ENCODE results near the gene SERTAD4. TPM values are rescaled to one million over a fixed set of nuclear protein-coding genes. Genes with fewer than 3 reads are reported as not detected.

Gene SERTAD4
- total RNA-seq, 1 experiment from 2014 or later: 0.20 TPM

DNA sequence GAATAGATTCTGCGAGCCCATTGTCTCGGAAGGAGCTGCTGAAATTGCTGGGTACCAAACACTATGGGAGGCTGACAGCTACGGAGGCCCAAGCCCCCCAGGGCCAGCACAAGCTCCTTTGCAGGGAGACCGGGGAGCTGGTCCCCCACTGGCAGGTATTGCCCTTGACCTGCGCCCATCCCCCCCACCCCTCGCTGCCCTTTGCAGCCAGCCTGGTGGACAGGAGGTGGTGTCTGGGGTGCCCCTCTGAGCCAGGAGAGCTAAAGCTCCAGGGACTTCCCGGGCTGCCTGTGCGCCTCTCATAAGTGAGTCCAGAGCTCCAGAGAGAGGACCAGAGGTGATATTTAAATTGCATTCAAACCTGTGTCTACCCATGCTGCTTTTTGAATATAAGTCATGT is 5.4 kb downstream of the SERTAD4 start:
- Histone ChIP-seq H3K36me3 (no peaks in the 10 kb centered on the region), H3K9me3 (replicated peaks) (no peaks in the 10 kb centered on the region), H3K4me1 (peaks cover 10% of the 10 kb centered on the region), H3K27me3 (peaks cover 25% of the 10 kb centered on the region), H3K27ac (no peak overlapping the region), H3K4me3 (no peak overlapping the region)
- DNase-seq: no peak

DNA sequence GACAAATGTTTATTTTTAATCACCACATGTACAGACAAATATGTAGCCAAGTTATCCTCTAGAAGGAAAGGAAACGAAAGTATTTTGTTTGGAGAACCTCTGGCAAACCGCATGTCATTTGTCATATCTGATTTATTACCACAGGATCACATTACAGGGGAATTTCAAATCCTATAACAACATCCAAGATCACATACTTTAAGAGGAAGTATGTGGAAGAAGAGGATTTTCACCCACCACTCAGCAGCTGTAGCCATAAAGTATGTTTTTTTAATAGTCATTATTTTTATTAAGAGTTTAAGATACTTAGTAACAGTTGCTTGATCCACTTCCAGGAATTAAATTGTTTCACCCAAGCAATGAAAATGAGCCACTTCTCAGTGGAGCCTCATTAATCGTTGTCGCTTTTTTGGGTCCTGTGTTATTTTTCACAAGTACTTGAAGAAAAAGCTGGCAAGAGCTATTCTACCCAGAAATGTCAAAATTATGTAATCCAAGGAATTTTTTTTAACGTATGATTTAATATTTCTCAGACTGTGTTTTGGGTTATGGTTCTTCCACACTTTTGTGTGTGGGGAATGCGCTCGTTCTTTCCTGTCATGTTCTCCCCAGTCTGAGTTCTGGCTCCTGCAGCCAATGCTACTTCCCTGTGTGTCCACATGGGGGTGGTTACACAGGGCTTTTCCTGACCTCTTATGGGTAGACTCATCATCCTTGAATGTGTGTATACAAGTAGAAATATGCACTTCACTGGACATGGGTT is 6.9 kb downstream of the SERTAD4 start:
- Histone ChIP-seq H3K27me3 (peaks cover 10% of the 10 kb centered on the region), H3K9me3 (replicated peaks) (no peaks in the 10 kb centered on the region), H3K36me3 (no peaks in the 10 kb centered on the region), H3K4me3 (no peak overlapping the region), H3K4me1 (peaks cover 8% of the 10 kb centered on the region), H3K27ac (no peak overlapping the region)
- peak; percentile 36 to 49 for DNase-seq

DNA sequence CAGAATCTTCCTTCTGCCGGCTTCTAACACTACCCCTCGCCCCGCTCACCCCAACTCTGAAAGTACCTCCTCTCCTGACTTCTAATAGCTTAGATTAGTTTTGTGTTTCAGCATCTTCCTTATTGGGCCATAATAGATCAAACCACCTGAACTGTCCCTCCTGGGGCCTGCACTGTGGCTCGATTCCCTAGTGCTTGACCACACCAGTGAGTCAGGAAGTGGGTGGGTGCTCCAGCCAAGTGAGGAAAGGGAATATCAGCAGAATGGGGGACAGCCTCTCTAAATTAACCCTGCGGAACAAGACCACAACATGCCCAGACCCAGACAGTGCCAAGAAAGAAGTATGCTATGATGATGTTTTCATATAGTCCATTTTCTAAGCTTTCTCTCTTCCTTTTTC is 8.5 kb downstream of the SERTAD4 start:
- Histone ChIP-seq H3K4me3 (no peak overlapping the region), H3K36me3 (no peaks in the 10 kb centered on the region), H3K4me1 (peaks cover 8% of the 10 kb centered on the region), H3K27ac (no peak overlapping the region), H3K9me3 (replicated peaks) (no peaks in the 10 kb centered on the region), H3K27me3 (peaks cover 6% of the 10 kb centered on the region)
- DNase-seq: no peak

DNA sequence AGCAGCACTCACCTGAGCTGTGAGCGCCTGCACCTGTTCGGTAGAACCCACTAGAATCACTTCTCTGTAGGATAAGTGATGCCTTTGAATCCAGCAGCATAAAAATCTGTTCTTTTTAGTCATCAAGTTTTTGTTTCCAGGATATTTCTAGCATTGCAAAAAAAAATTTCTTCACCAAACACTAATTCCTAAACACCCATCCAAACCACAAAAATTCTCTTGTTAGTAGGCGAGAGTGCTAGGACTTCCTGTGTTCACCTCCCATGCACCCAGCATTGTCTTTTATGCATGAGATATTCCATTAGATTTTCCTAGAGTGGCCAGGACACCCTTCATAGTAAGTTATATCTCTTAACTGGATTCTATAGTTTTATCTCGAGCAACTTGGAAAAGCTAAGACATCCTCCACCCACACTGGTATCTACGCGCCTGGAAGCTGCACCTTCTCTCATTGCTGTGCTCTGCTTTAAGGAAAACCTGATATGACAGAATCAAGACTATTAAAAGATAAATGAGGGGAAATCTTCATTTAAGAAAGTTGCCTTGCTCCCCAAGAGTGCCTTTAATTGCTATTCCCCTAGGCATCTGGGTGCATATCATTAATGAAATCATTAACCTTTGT is 12.3 kb downstream of the SERTAD4 start:
- no peaks in the 10 kb centered on the region for H3K36me3 ChIP-seq
- H3K4me3 ChIP-seq: no peak overlapping the region
- H3K4me1 ChIP-seq: no peaks in the 10 kb centered on the region
- 0 out of 2 replicates have a peak, but pooled peaks cover 2% of the 10 kb centered on the region for H3K9me3 ChIP-seq (replicated peaks)
- no peak for DNase-seq
- no peak overlapping the region for H3K27ac ChIP-seq
- H3K27me3 ChIP-seq: peaks cover 6% of the 10 kb centered on the region

DNA sequence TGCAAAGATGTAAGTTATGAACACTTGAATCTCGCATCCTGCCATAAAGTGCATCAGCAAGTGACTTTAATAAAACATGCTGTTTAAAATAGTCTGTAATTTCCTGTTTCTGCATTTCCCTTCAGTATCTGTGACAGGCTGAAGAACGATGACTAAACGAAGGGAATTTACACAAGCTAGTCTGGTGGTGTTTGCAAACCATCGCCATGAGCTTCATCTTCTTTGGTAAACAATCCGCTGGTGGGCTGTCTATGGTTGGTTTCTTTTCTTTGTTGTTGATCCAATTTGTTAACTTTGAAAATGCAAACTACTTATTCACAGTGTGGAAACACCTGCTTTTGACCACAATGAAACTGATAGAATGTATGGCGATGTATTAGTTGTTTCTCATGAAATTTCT is 13.9 kb downstream of the SERTAD4 start:
- Histone ChIP-seq H3K27me3 (peaks cover 7% of the 10 kb centered on the region), H3K9me3 (replicated peaks) (0 out of 2 replicates have a peak, but pooled peaks cover 2% of the 10 kb centered on the region), H3K27ac (no peak overlapping the region), H3K4me1 (no peaks in the 10 kb centered on the region), H3K36me3 (no peaks in the 10 kb centered on the region), H3K4me3 (no peak overlapping the region)
- DNase-seq: no peak

DNA sequence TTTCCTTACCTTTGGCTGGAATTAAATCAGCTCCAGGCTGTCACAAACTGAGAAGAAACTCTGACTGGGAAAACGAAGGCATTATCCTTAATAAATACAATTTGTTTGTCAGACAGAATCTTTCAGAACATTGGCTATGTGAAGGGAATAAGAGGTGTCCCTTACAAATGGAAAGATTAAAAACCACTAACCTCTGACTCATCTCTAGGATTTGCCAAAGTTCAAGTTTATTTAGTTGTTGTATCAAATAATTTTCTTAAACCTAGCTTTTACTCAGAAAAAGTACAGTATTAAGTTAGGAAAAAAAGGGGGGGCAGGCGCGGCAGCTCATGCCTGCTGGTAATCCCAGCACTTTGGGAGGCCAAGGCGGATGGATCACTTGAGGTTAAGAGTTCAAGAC is 15.7 kb downstream of the SERTAD4 start:
- Histone ChIP-seq H3K27me3 (peaks cover 7% of the 10 kb centered on the region), H3K27ac (no peak overlapping the region), H3K4me3 (no peak overlapping the region), H3K36me3 (no peaks in the 10 kb centered on the region), H3K9me3 (replicated peaks) (0 out of 2 replicates have a peak, but pooled peaks cover 2% of the 10 kb centered on the region), H3K4me1 (no peaks in the 10 kb centered on the region)
- DNase-seq: no peak

DNA sequence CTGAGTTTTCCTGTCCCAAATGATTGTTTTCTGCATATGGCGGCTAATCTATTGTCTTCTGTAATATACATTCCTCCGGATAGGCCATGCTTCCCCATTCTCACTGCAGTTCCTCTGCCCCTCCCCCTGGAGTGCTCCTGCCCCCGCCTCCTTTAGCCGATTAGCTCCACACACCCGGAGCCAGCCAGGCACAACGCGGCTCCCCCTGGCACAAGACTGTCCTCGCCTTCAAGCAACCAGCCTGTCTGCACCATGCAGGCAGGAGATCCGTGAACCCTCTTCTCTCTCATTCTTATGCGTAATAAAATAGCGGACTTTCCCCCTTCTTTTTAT is 18.0 kb downstream of the SERTAD4 start:
- Histone ChIP-seq H3K27ac (no peak overlapping the region), H3K27me3 (peaks cover 6% of the 10 kb centered on the region), H3K4me1 (no peaks in the 10 kb centered on the region), H3K9me3 (replicated peaks) (0 out of 2 replicates have a peak, but pooled peaks cover 2% of the 10 kb centered on the region), H3K4me3 (no peak overlapping the region), H3K36me3 (no peaks in the 10 kb centered on the region)
- no peak for DNase-seq

DNA sequence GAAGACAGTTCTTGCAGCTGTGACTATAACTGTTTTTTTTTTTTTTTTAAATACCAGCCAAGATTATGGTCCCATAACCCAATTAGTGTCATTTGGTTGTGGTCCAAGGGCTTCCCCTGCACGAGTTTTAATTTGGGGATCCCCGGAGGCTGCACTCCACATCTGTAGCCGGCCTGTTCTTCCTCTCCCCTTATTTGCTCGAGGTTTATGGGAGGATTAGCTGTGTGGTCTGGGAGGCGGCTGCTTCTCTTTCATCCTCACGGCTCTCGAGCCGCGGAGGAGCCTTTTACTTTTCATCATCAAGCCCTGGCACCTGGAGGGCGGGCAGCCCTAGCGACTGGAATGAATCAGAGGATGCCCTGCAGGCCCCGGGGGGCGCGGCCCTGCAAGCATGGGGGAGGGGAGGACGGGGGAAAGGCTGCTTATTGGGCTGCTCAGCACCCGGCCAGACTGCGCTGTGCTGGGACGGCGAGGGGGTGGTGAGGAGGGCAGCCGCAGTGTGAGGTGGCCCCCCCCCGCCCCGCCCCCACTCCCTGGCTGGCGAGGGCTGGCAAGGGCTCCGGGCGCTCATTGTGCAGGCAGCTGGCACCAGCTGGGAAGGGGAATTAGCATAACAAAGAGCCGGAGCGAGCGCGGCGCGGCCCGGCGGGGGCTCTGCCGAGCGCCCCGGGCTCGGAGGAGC is 18.5 kb downstream of the SERTAD4 start:
- Histone ChIP-seq H3K27me3 (peaks cover 3% of the 10 kb centered on the region), H3K36me3 (no peaks in the 10 kb centered on the region), H3K4me3 (peak overlapping the region; percentile 18; the same call in 1 of the 2 replicates), H3K9me3 (replicated peaks) (0 out of 2 replicates have a peak, but pooled peaks cover 2% of the 10 kb centered on the region), H3K27ac (no peak overlapping the region), H3K4me1 (no peaks in the 10 kb centered on the region)
- DNase-seq: peak in 1 of 2 experiments; percentile 45

DNA sequence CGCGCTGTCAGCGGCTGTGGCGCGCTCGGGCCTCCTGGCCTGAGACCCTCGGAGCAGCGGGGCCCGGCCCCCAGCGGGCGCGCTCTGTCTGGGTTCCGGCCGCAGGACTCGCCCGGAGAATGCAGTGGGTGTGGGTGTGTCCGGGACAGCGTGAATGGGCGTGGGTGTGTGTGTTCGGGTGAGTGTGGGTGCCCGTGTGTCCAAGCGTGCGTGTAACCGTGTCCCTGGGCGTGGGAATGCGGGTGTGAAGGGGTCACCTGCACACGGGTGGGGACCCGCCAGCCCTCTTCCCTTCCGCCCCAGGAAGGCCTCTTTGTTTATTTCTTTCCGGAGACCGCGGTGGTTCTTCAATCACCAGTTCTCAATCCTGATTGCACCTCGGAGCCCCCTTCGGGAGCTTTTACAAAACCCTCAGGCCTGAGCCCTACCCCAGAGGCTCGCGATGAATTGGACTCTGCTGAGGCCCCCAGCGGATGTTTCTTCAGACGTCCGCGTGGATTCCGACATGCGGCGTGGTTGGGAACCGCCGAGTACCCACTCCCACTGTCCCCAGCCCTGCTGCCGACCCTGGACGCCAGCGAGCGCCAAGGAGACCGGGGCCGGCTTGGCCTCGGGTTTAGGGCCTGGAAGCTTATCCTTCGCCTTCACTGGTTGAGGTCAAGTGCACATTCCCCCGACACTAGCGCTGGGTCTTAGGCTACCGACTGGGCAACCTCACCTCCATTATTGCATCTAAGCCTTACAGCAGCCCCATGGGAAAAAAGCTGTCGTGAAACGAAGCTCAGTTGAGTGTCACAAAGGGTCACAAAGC is 19.3 kb downstream of the SERTAD4 start:
- Histone ChIP-seq H3K4me1 (no peaks in the 10 kb centered on the region), H3K9me3 (replicated peaks) (0 out of 2 replicates have a peak, but pooled peaks cover 2% of the 10 kb centered on the region), H3K4me3 (peak overlapping the region; percentile 18; the same call in 1 of the 2 replicates), H3K27me3 (peaks cover 3% of the 10 kb centered on the region; the same call in 1 of the 2 replicates), H3K36me3 (no peaks in the 10 kb centered on the region), H3K27ac (no peak overlapping the region)
- no peak for DNase-seq

DNA sequence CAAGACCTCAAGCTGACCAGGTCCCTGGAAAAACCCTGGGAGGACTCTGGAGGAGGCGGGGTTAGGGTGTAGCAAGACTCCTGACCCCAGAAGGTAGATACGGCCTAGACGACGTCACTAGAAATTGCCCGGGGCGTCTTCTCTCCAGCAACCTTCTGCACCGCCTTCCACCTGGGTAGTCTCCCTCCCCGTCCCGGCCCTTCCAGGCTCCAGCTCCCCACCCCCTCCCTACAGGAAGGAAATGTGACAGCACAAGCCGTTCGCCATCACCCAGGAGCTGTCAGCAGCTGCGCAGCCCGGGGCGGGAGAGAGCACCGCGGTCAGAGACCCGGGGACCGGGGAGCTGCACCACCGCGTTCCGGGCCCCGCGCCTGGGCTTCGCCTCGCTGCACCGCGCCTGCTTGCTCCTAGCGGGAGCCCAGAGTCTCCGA is 20.0 kb downstream of the SERTAD4 start:
- Histone ChIP-seq H3K27me3 (peaks cover 3% of the 10 kb centered on the region; the same call in 1 of the 2 replicates), H3K4me1 (no peaks in the 10 kb centered on the region), H3K4me3 (no peak overlapping the region), H3K36me3 (no peaks in the 10 kb centered on the region), H3K9me3 (replicated peaks) (0 out of 2 replicates have a peak, but pooled peaks cover 2% of the 10 kb centered on the region), H3K27ac (no peak overlapping the region)
- DNase-seq: no peak

DNA sequence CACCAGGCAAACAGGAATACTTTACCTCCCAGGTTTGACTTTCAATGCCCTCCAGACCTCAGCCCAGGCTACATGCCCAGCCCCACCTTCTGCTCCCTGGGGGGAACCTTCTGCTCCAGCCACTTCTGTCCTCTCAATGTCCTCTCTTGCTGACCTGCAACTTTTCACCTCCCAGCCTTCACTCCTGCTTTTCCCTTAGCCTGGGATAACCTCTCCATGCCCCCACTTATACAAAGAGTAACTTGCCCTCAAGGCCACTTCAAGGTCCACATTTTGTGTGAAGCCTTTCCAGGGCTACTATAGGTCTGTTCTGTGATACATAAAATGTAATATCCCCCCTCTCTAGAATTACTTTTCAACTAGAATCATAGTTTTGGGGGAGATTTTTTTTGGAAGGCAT is 21.7 kb downstream of the SERTAD4 start:
- H3K4me3 ChIP-seq: no peak overlapping the region
- H3K9me3 ChIP-seq (replicated peaks): no peaks in the 10 kb centered on the region
- H3K27ac ChIP-seq: no peak overlapping the region
- H3K27me3 ChIP-seq: peaks cover 3% of the 10 kb centered on the region; the same call in 1 of the 2 replicates
- DNase-seq: no peak
- no peaks in the 10 kb centered on the region for H3K4me1 ChIP-seq
- no peaks in the 10 kb centered on the region for H3K36me3 ChIP-seq

DNA sequence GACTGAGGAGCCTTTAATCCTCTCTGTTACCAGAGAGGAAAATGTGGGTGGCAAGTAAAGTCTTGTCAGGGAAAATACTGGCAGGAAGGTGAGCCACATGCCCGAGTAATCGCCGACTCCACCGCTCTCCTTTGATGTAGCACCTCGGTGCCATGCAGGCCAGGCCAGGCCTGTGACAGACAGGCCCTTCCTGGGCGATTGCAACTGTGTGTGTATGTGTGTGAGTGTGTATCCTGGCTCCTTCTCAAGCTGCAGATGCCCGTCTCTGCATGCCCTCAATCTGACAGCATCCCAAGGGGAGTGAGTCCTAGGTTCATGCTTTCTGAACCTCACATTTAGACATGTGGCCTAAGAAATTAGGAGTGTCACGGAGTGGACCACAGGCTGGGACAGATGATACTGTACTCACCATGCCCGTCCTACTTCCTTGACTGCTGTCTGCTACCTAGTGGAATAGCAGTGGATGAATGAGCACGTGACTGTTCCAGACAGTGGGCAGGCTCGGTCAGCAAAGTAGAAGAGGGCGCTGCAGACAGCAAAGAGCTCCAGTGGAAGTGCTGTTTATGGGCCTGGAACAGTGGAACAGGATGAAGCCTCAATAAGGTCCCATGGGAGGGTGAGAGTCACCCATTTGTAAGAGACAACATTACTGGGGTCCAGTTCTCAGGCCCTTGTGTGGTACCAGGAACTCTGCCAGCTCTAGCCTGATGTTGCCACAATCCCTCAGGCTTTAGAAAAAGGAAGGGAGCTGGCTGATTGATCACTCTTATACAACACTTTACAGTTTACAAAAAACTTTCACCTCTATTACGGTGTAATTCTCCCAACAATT is 25.3 kb downstream of the SERTAD4 start:
- H3K27ac ChIP-seq: no peak overlapping the region
- H3K4me1 ChIP-seq: no peaks in the 10 kb centered on the region
- no peaks in the 10 kb centered on the region for H3K36me3 ChIP-seq
- H3K9me3 ChIP-seq (replicated peaks): no peaks in the 10 kb centered on the region
- DNase-seq: no peak
- no peak overlapping the region for H3K4me3 ChIP-seq
- no peaks in the 10 kb centered on the region for H3K27me3 ChIP-seq

DNA sequence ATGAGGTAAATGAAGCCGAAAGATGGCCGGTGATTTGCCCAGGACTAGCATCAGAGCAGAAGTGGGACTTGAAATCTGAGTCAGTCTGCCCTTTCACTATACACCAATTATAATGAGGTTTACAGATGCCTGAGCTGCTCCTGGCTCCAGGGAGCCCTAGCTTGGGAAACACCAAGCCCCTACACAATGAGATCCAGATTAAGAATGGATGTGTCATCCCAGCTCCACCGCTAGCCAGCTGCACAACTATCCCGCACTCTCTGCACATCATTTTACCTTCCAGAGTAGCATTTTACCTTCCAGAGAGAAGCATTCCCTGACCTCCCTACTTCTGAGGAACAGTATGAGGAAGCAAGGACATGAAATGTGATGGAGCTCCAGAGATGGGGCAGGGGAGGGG is 27.0 kb downstream of the SERTAD4 start:
- H3K27me3 ChIP-seq: no peaks in the 10 kb centered on the region
- H3K4me3 ChIP-seq: no peak overlapping the region
- H3K27ac ChIP-seq: no peak overlapping the region
- no peaks in the 10 kb centered on the region for H3K4me1 ChIP-seq
- no peak for DNase-seq
- H3K9me3 ChIP-seq (replicated peaks): no peaks in the 10 kb centered on the region
- no peaks in the 10 kb centered on the region for H3K36me3 ChIP-seq

DNA sequence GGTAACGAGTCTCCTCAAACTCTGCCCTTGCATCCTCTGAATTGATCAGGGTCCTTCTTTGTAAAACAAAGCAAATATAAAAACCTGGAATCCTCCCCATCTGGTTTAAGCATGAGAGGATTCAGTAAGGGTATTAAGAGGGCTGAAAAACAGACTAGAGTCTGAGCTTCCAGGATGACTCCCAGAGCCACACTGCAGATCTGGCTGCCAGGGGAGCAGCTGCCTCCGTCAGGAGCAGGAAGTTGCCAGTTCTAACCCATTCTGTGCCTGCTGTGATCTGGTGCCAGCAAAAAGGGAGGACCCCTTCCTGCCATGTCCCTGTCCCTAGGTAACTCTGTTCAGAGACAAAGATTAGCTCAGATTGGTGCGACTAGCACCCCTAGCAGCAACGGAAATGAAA is 27.5 kb downstream of the SERTAD4 start:
- no peaks in the 10 kb centered on the region for H3K9me3 ChIP-seq (replicated peaks)
- H3K4me3 ChIP-seq: no peak overlapping the region
- H3K27ac ChIP-seq: no peak overlapping the region
- DNase-seq: no peak
- H3K4me1 ChIP-seq: no peaks in the 10 kb centered on the region
- no peaks in the 10 kb centered on the region for H3K27me3 ChIP-seq
- no peaks in the 10 kb centered on the region for H3K36me3 ChIP-seq

Data from SJCRH30 (cell line).